Mesendoderm (in vitro differentiated cells): ENCODE data around the gene LOC128125822.

Experiments
- DNase-seq: peaks from one replicate; pipeline ENCODE4 v3.0.0; 2013
- H2AK5ac ChIP-seq: 2 replicates; pipeline ENCODE4 v1.6.1; 2013; ENCODE audit warnings: low read length, inconsistent platforms
- H2BK120ac ChIP-seq: 2 replicates; pipeline ENCODE4 v1.6.1; 2013; ENCODE audit warnings: low read depth, mild to moderate bottlenecking, low read length, moderate library complexity, mixed read lengths
- H2BK15ac ChIP-seq: replicated peaks from 2 replicates; pipeline ENCODE4 v1.6.1; 2013; ENCODE audit warnings: low read depth, mild to moderate bottlenecking, moderate library complexity
- H2BK5ac ChIP-seq: 2 replicates; pipeline ENCODE4 v1.6.1; 2013; ENCODE audit warnings: low read length, inconsistent platforms
- H3K18ac ChIP-seq: 2 replicates; pipeline ENCODE4 v1.6.1; 2013; ENCODE audit warnings: mild to moderate bottlenecking, low read length, mixed read lengths
- H3K23ac ChIP-seq: one replicate; pipeline ENCODE4 v1.6.1; 2013; ENCODE audit warnings: low read length
- H3K27ac ChIP-seq: 2 replicates; pipeline ENCODE4 v1.5.1; 2013; ENCODE audit warnings: low read depth, mild to moderate bottlenecking, inconsistent platforms, low read length, moderate library complexity
- H3K27me3 ChIP-seq: 2 replicates; pipeline ENCODE4 v1.6.1; 2013; ENCODE audit warnings: low read length, control low read depth, mild to moderate bottlenecking, inconsistent platforms; ENCODE audit not compliant: insufficient read depth, poor library complexity
- H3K36me3 ChIP-seq: 2 replicates; pipeline ENCODE4 v1.6.1; 2013; ENCODE audit warnings: low read length, inconsistent platforms; ENCODE audit not compliant: control insufficient read depth, insufficient read depth
- H3K4ac ChIP-seq: one replicate; pipeline ENCODE4 v1.6.1; 2013; ENCODE audit warnings: low read depth, mild to moderate bottlenecking, low read length, moderate library complexity
- H3K4me1 ChIP-seq: 2 replicates; pipeline ENCODE4 v1.6.1; 2013; ENCODE audit warnings: low read depth, low read length, inconsistent platforms; ENCODE audit not compliant: control insufficient read depth
- H3K4me2 ChIP-seq: 2 replicates; pipeline ENCODE4 v1.6.1; 2013; ENCODE audit warnings: low read length
- H3K4me3 ChIP-seq: 2 replicates; pipeline ENCODE4 v1.5.1; 2013; ENCODE audit warnings: mild to moderate bottlenecking, low read length
- H3K56ac ChIP-seq: one replicate; pipeline ENCODE4 v1.6.1; 2013; ENCODE audit warnings: low read length
- H3K79me1 ChIP-seq: 2 replicates; pipeline ENCODE4 v1.6.1; 2013; ENCODE audit warnings: low read length, inconsistent platforms
- H3K79me2 ChIP-seq: 2 replicates; pipeline ENCODE4 v1.6.1; 2013; ENCODE audit warnings: mild to moderate bottlenecking, low read length; ENCODE audit not compliant: control insufficient read depth, insufficient read depth
- H3K9ac ChIP-seq: 2 replicates; pipeline ENCODE4 v1.6.1; 2013; ENCODE audit warnings: low read length, inconsistent platforms
- H4K5ac ChIP-seq: one replicate; pipeline ENCODE4 v1.6.1; 2013; ENCODE audit warnings: low read length
- H4K8ac ChIP-seq: one replicate; pipeline ENCODE4 v1.6.1; 2013; ENCODE audit warnings: low read depth, mild to moderate bottlenecking, control low read depth, low read length, moderate library complexity
- WGBS: extraction: QIAGEN DNeasy Blood & Tissue Kit; methylation state at CpG from one replicate; pipeline ENCODE4 v1.1.7; 2013; ENCODE audit warnings: low lambda C conversion rate, missing lambda C conversion rate; ENCODE audit not compliant: insufficient coverage; ENCODE audit errors: extremely low coverage; 5-methylcytosine and 5-hydroxymethylcytosine counted together

Gene LOC128125822

GRCh38 chr6:63546697-63547096 is 25.6 kb upstream of the LOC128125822 start:
- Histone ChIP-seq H3K4ac (no peak overlapping the region), H3K79me2 (no peaks in the 10 kb centered on the region), H2AK5ac (no peak overlapping the region), H3K79me1 (no peaks in the 10 kb centered on the region), H3K23ac (no peak overlapping the region), H3K4me3 (no peak overlapping the region), H2BK120ac (no peak overlapping the region), H3K27me3 (peaks cover 5% of the 10 kb centered on the region), H3K27ac (no peak overlapping the region), H2BK5ac (no peak overlapping the region), H4K5ac (no peak overlapping the region), H3K9ac (no peak overlapping the region), H3K4me2 (no peak overlapping the region), H3K18ac (no peak overlapping the region), H3K56ac (no peak overlapping the region), H3K4me1 (no peaks in the 10 kb centered on the region), H3K36me3 (no peaks in the 10 kb centered on the region), H4K8ac (no peak overlapping the region), H2BK15ac (no peak overlapping the region)
- WGBS: no CpG with 5 or more reads among the region's 1 CpG
- no peak for DNase-seq

GRCh38 chr6:63549076-63549475 is 23.2 kb upstream of the LOC128125822 start:
- Histone ChIP-seq H3K27ac (no peak overlapping the region), H3K27me3 (no peaks in the 10 kb centered on the region), H3K56ac (no peak overlapping the region), H3K9ac (no peak overlapping the region), H3K23ac (no peak overlapping the region), H3K4me3 (no peak overlapping the region), H4K8ac (no peak overlapping the region), H2BK5ac (no peak overlapping the region), H2BK15ac (no peak overlapping the region), H3K79me2 (no peaks in the 10 kb centered on the region), H3K4ac (no peak overlapping the region), H2AK5ac (no peak overlapping the region), H3K36me3 (no peaks in the 10 kb centered on the region), H3K18ac (no peak overlapping the region), H3K4me1 (no peaks in the 10 kb centered on the region), H3K79me1 (no peaks in the 10 kb centered on the region), H2BK120ac (no peak overlapping the region), H4K5ac (no peak overlapping the region), H3K4me2 (no peak overlapping the region)
- no CpG with 5 or more reads among the region's 5 CpGs for WGBS
- no peak for DNase-seq

- Histone ChIP-seq H3K18ac (no peak overlapping the region), H3K27ac (no peak overlapping the region), H3K4me2 (no peak overlapping the region), H3K79me2 (no peaks in the 10 kb centered on the region), H3K4me3 (no peak overlapping the region), H3K9ac (no peak overlapping the region), H4K5ac (no peak overlapping the region), H3K79me1 (no peaks in the 10 kb centered on the region), H3K23ac (no peak overlapping the region), H3K27me3 (no peaks in the 10 kb centered on the region), H3K4ac (no peak overlapping the region), H2BK120ac (no peak overlapping the region), H2BK15ac (no peak overlapping the region), H2BK5ac (no peak overlapping the region), H2AK5ac (no peak overlapping the region), H4K8ac (no peak overlapping the region), H3K4me1 (no peaks in the 10 kb centered on the region), H3K56ac (no peak overlapping the region), H3K36me3 (no peaks in the 10 kb centered on the region)
- no CpG with 5 or more reads among the region's 3 CpGs for WGBS
- no peak for DNase-seq
These were observed 19.1 kb upstream of the LOC128125822 start for GRCh38 chr6:63553208-63553607.

- Histone ChIP-seq H3K36me3 (no peaks in the 10 kb centered on the region), H3K4me2 (no peak overlapping the region), H3K79me2 (no peaks in the 10 kb centered on the region), H3K79me1 (no peaks in the 10 kb centered on the region), H2BK120ac (no peak overlapping the region), H3K4me3 (no peak overlapping the region), H3K4ac (no peak overlapping the region), H4K8ac (no peak overlapping the region), H4K5ac (no peak overlapping the region), H2BK15ac (no peak overlapping the region), H3K27me3 (no peaks in the 10 kb centered on the region), H2BK5ac (no peak overlapping the region), H3K23ac (no peak overlapping the region), H3K56ac (no peak overlapping the region), H3K18ac (no peak overlapping the region), H3K4me1 (no peaks in the 10 kb centered on the region), H2AK5ac (no peak overlapping the region), H3K9ac (no peak overlapping the region), H3K27ac (no peak overlapping the region)
- DNase-seq: no peak
- no CpG with 5 or more reads among the region's 1 CpG for WGBS
These were observed 18.4 kb upstream of the LOC128125822 start for GRCh38 chr6:63553900-63554299.

GRCh38 chr6:63554782-63555181 is 17.5 kb upstream of the LOC128125822 start:
- H3K36me3 ChIP-seq: no peaks in the 10 kb centered on the region
- no CpG with 5 or more reads among the region's 1 CpG for WGBS
- no peaks in the 10 kb centered on the region for H3K79me2 ChIP-seq

GRCh38 chr6:63556369-63556768 is 15.9 kb upstream of the LOC128125822 start:
- Histone ChIP-seq H2BK5ac (no peak overlapping the region), H3K23ac (no peak overlapping the region), H3K4me1 (no peaks in the 10 kb centered on the region), H3K4me2 (no peak overlapping the region), H4K5ac (no peak overlapping the region), H3K56ac (no peak overlapping the region), H2BK120ac (no peak overlapping the region), H3K79me1 (no peaks in the 10 kb centered on the region), H3K27ac (no peak overlapping the region), H3K18ac (no peak overlapping the region), H3K4me3 (no peak overlapping the region), H3K9ac (no peak overlapping the region), H4K8ac (no peak overlapping the region), H3K4ac (no peak overlapping the region), H2BK15ac (no peak overlapping the region), H3K36me3 (no peaks in the 10 kb centered on the region), H3K79me2 (no peaks in the 10 kb centered on the region), H2AK5ac (no peak overlapping the region), H3K27me3 (no peaks in the 10 kb centered on the region)
- no CpG with 5 or more reads among the region's 4 CpGs for WGBS
- no peak for DNase-seq

More at GRCh38 chr6:63554782-63555181, 17.5 kb upstream of the LOC128125822 start:
- H4K5ac ChIP-seq: no peak overlapping the region
- H2AK5ac ChIP-seq: no peak overlapping the region
- H3K56ac ChIP-seq: no peak overlapping the region
- no peak overlapping the region for H3K4ac ChIP-seq
- H3K79me1 ChIP-seq: no peaks in the 10 kb centered on the region
- H3K18ac ChIP-seq: no peak overlapping the region
- no peak overlapping the region for H3K4me3 ChIP-seq
- no peak overlapping the region for H4K8ac ChIP-seq
- H3K27me3 ChIP-seq: no peaks in the 10 kb centered on the region
- no peak overlapping the region for H3K9ac ChIP-seq
- H3K23ac ChIP-seq: no peak overlapping the region
- H3K4me1 ChIP-seq: no peaks in the 10 kb centered on the region
- no peak overlapping the region for H2BK120ac ChIP-seq
- no peak for DNase-seq
- H2BK15ac ChIP-seq: no peak overlapping the region
- no peak overlapping the region for H2BK5ac ChIP-seq
- no peak overlapping the region for H3K27ac ChIP-seq
- H3K4me2 ChIP-seq: no peak overlapping the region
